ENCODE data around the gene PRDX3.

Gene PRDX3

DNA sequence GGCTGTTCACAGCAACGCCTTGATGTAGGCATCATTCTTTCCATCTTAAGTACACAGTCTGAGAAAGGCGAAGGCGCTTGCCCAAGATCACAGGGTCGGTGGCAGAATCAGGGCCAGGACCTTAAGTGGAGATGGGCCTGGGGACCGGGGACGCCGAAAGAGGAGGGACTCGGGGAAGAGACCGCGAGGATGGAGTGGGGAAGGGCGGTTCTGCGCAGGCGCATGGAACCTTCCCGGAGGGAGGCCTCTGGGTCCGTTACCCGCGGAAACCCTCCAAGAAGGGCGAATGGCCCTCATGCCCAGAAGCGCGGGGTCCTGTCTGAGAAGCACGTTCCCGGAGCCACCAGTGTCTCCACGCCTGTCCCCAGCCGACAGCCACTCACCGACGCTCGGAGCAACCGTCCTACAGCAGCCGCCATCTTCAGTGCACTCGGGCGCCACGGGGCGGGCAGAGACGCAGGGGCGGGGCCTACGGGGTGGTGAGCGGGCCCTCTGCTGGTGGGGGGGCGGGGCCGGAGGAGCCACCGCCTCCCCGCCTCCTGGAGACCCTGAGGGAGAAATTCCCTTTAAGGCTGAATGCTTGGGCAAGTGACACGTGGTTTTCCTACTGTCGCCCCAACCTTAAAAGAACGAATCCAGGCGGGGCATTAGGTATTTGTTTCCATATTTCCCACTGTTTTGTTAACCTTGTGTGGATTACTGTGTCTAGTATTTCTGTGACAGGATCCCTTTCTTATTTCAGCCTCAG, at the start of gene PRDX3:
Gene PRDX3, minus strand, starts transcription at position 441 of the 748 bp plus-strand sequence. Its CDS starts 22 bp downstream, at position 419.
- TF ChIP-seq, protein P1, sequence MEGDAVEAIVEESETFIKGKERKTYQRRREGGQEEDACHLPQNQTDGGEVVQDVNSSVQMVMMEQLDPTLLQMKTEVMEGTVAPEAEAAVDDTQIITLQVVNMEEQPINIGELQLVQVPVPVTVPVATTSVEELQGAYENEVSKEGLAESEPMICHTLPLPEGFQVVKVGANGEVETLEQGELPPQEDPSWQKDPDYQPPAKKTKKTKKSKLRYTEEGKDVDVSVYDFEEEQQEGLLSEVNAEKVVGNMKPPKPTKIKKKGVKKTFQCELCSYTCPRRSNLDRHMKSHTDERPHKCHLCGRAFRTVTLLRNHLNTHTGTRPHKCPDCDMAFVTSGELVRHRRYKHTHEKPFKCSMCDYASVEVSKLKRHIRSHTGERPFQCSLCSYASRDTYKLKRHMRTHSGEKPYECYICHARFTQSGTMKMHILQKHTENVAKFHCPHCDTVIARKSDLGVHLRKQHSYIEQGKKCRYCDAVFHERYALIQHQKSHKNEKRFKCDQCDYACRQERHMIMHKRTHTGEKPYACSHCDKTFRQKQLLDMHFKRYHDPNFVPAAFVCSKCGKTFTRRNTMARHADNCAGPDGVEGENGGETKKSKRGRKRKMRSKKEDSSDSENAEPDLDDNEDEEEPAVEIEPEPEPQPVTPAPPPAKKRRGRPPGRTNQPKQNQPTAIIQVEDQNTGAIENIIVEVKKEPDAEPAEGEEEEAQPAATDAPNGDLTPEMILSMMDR (IDR thresholded peaks at IDR 0.05; ENCODE audit: borderline replicate concordance, insufficient read depth, low read depth, low read length), result peak; percentile 27; the same call in 1 of the 2 replicates
- peak within 1 kb of the TSS; percentile 95 for H3K4me3 ChIP-seq (ENCODE audit: low read depth, low read length)

DNA sequence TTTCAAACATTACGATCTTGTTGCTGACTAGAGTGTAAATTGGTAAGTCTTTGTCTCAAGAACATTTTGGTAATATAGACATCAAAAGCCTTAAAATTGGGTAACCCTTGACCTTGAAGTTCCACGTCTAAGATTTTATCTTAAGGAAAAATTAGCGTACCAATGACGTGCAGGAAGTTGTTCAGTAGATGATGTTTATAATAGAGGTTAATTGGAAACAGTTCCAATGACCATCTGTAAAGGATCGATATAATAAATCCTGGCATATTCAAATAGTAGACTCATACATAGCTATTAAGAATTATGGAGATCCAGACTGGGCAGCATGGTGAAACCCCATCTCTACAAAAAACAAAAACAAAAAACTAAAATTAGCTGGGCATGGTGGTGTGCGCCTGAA, 49.2 kb upstream of the PRDX3 start:
- no peak overlapping the region for H3K4me3 ChIP-seq (ENCODE audit: low read depth, low read length)
- TF ChIP-seq, protein P1 (IDR thresholded peaks at IDR 0.05; ENCODE audit: borderline replicate concordance, insufficient read depth, low read depth, low read length), result no peak

DNA sequence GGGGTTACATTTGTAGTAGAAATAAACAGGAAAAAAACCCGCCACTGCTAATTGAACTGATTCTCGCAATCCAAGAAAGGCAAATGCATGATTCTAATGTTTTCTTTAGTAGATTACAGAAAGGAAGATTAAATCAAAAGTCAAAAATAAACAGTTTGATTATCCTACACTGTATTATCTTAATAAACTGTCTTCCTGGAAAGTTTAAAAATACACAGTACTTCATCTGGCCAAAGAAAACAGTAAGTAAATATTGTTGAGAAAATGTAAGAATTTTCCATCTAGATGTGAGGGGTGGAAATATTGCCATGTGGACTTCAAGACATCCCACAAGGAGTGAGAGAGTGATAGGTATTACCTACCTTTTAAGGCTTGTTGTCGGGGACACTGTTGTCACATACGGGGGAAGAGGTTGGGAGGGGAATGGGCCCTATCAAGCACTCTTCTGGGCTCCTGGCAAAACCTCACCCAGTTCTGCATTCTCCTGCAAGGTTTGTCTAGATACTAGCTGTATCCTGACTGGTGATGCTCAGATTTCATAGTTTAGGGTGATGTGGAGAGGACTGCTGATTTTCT, 46.6 kb upstream of the PRDX3 start:
- TF ChIP-seq, protein P1 (IDR thresholded peaks at IDR 0.05; ENCODE audit: borderline replicate concordance, insufficient read depth, low read depth, low read length), result no peak
- H3K4me3 ChIP-seq (ENCODE audit: low read depth, low read length), result no peak overlapping the region

DNA sequence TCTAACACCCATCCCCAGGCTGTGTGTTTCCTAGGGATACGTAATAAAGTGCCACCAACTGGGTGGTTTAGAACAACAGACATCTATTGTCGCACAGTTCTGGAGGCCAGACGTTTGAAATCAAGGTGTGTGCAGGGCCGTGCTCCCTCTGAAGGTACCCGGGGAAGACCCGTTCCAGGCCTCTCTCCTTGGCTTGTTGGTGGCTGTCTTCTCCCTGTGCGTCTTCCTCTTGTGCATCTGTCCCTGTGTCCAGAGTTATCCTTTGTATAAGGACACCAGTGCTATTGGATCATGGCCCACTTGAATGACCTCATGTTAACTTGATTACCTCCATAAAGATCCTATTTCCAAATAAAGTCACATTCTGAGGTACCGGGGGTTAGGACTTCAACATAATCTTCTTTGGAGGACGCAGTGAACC, 44.4 kb upstream of the PRDX3 start:
- H3K4me3 ChIP-seq (ENCODE audit: low read depth, low read length), result no peak overlapping the region
- TF ChIP-seq, protein P1 (IDR thresholded peaks at IDR 0.05; ENCODE audit: borderline replicate concordance, insufficient read depth, low read depth, low read length), result no peak

DNA sequence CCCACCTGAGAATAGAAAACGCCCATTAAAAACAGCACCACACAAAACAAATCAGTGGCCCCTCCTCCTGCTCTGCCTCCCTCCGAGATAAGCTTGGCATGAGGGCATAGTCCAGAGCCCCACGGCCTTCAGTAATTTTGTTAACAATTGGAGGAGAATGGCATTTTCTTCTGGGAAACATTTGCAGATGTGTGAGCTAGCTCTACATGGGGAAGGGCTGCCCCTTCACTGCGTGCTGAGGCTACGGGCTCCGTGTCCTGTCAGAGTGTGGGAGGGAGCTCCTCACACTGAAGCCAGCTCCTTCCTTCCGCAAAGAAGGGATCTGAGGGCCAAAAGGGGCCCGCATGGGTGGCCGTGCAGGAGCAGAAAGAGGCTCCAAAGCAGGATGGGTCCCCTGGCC, 43.9 kb upstream of the PRDX3 start:
- H3K4me3 ChIP-seq (ENCODE audit: low read depth, low read length), result no peak overlapping the region
- TF ChIP-seq, protein P1 (IDR thresholded peaks at IDR 0.05; ENCODE audit: borderline replicate concordance, insufficient read depth, low read depth, low read length), result no peak

DNA sequence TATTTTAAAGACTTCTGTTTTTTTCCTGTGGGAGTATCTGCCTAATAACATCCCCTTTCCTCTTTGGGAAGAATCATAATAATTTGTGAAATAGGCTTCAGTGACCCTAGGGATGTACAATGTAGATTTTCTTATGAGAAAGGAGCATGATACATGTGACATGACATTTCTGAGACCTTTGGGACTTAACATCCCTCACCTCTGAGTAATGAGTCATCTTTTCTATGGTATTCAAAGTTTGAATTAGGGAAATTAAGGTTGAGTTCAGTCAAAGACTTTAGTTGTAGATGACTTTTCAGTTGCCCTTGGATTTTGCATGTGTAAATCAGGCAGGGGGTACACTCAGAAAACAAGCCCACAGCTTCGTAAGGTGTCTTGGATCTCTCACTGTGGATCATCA, 43.1 kb upstream of the PRDX3 start:
- TF ChIP-seq, protein P1 (IDR thresholded peaks at IDR 0.05; ENCODE audit: borderline replicate concordance, insufficient read depth, low read depth, low read length), result no peak
- H3K4me3 ChIP-seq (ENCODE audit: low read depth, low read length), result no peak overlapping the region

DNA sequence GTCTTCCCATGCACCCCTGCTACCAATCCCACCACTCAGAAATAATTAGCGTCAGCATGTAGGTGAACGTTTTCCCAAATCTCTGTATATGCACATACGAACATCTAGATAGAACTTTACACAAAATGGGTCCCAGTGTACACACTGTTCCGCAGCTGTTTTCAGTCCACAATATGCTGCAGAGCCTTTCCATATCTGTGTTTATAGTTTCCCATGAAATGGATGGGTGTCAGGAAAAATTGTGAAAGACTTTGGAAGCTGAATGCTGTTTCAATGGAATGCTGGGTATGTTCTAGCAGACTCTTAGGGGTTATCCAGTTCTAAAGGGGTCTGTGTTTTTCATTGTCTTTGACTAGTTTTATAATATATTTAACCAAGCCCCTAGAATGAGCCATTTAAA, 42.6 kb upstream of the PRDX3 start:
- no peak overlapping the region for H3K4me3 ChIP-seq (ENCODE audit: low read depth, low read length)
- TF ChIP-seq, protein P1 (IDR thresholded peaks at IDR 0.05; ENCODE audit: borderline replicate concordance, insufficient read depth, low read depth, low read length), result no peak

Measured in GM12875 (cell line).